HepG2 (cell line): ENCODE measurements around the gene TPTE2. TPM values are rescaled to one million over a fixed set of nuclear protein-coding genes. Genes with fewer than 3 reads are reported as not detected.
A peak's percentile ranks its signal among the peaks of the same experiment; 100 is the strongest.

Experiments used
- ATAC-seq: fragments of 200-7000 bp; cut with Tn5 transposase; 3 replicates; pipeline ENCODE4 v1.9.1; 2020; ENCODE audit warnings: mild to moderate bottlenecking, moderate library complexity
- BruUV-seq: library from RNA; stranded (reverse); fragments of 400-500 nt; replicated peaks from 2 replicates; lab custom pipeline; 2021; lab: Mats Ljungman, UMichigan
- CTCF ChIA-PET: fragments of 300-600 bp; formaldehyde crosslinking; extraction: SDS; loops from one replicate; lab custom pipeline; 2021; ENCODE audit warnings: low total read pairs, inconsistent platforms, low intra/inter-chr PET ratio; lab: Yijun Ruan, JAX
- POLR2A ChIA-PET: fragments of 350-600 bp; sonication (Branson Sonifier 250); formaldehyde crosslinking; loops from one replicate; lab custom pipeline; 2020; ENCODE audit warnings: antibody characterized with exemption, inconsistent platforms; lab: Yijun Ruan, JAX
- DNase-seq: peaks from one replicate; pipeline ENCODE4 v3.0.0-alpha.2; 2015; ENCODE audit warnings: low spot score
- FAIRE-seq: peaks from 3 replicates; lab custom pipeline; 2011; peaks lifted over from hg19 to GRCh38; lab: Jason Lieb, UNC
- H2AFZ ChIP-seq: one replicate; pipeline ENCODE4 v1.6.1; 2011; ENCODE audit warnings: low read length, inconsistent platforms
- H3K27ac ChIP-seq: fragments of 300-600 bp; 3 replicates; pipeline ENCODE4 v1.8.0; 2011; ENCODE audit warnings: mixed run types, mild to moderate bottlenecking, mixed read lengths, low read length, inconsistent platforms; ENCODE audit not compliant: insufficient read depth; ENCODE audit errors: extremely low read length
- H3K27me3 ChIP-seq, 2 experiments: fragments of 200-600 bp in 1 of 2; 2 replicates in 1 of 2; 3 replicates in 1 of 2; pipeline versions ENCODE4 v1.6.0 to v1.8.0; 2011; ENCODE audit warnings: low read length in 2 of 2, mild to moderate bottlenecking in 2 of 2, moderate library complexity in 2 of 2, inconsistent platforms in 1 of 2; ENCODE audit not compliant: insufficient read depth in 2 of 2, control insufficient read depth in 1 of 2
- H3K36me3 ChIP-seq, 2 experiments: fragments of 200-600 bp in 1 of 2; replicated peaks in 1 of 2; 2 replicates in 1 of 2; 3 replicates in 1 of 2; pipeline versions ENCODE4 v1.5.1 to v1.8.0; 2011; ENCODE audit warnings: low read length in 2 of 2, inconsistent platforms in 1 of 2; ENCODE audit not compliant: insufficient read depth in 2 of 2, control insufficient read depth in 1 of 2
- H3K4me1 ChIP-seq: 2 replicates; pipeline ENCODE4 v1.5.1; 2012; ENCODE audit warnings: low read length, inconsistent platforms; ENCODE audit not compliant: insufficient read depth
- H3K4me2 ChIP-seq: 2 replicates; pipeline ENCODE4 v1.6.0; 2011; ENCODE audit warnings: low read depth, low read length, inconsistent platforms
- H3K4me3 ChIP-seq, 3 experiments: fragments of 200-600 bp in 1 of 3; sonication (generic), shearing (Covaris generic) in 1 of 3; replicated peaks in 1 of 3; 2 replicates each; pipeline ENCODE4 v1.5.1; 2011 to 2016; ENCODE audit warnings: low read length in 3 of 3, inconsistent platforms in 2 of 3, low read depth in 2 of 3, mild to moderate bottlenecking in 2 of 3, control low read depth in 1 of 3, mixed read lengths in 1 of 3; ENCODE audit not compliant: insufficient read depth in 1 of 3
- H3K79me2 ChIP-seq: one replicate; pipeline ENCODE4 v1.6.1; 2011; ENCODE audit warnings: low read length, inconsistent platforms; ENCODE audit not compliant: insufficient read depth
- H3K9ac ChIP-seq: 2 replicates; pipeline ENCODE4 v1.6.0; 2011; ENCODE audit warnings: mild to moderate bottlenecking, low read depth, low read length, inconsistent platforms; ENCODE audit not compliant: insufficient read depth
- H3K9me3 ChIP-seq: 2 replicates; pipeline ENCODE4 v1.5.1; 2012; ENCODE audit warnings: mild to moderate bottlenecking, low read length
- H4K20me1 ChIP-seq: 2 replicates; pipeline ENCODE4 v1.6.0; 2011; ENCODE audit warnings: inconsistent platforms, mild to moderate bottlenecking, low read length, moderate library complexity; ENCODE audit not compliant: insufficient read depth
- ARNT ChIP-seq: fragments of 450-650 bp; IDR thresholded peaks from 2 replicates; pipeline ENCODE4 v1.6.1; 2017
- ATF7 ChIP-seq, 2 experiments: fragments of 450-650 bp in 1 of 2; sonication (generic) in 1 of 2; formaldehyde crosslinking in 1 of 2; IDR thresholded peaks; 2 replicates each; pipeline versions ENCODE4 v1.4.0 to v1.6.1; 2016 to 2020; ENCODE audit warnings: antibody characterized with exemption in 1 of 2, mild to moderate bottlenecking in 1 of 2, missing genetic modification reagents in 1 of 2
- POLR2AphosphoS5 ChIP-seq: IDR thresholded peaks from 2 replicates; pipeline ENCODE4 v1.6.1; 2012; ENCODE audit warnings: low read depth, low read length
- ZNF484 ChIP-seq: sonication (generic); formaldehyde crosslinking; IDR thresholded peaks from 2 replicates; pipeline ENCODE4 v1.5.1; 2020; ENCODE audit warnings: mild to moderate bottlenecking, low read depth, missing genetic modification reagents, borderline replicate concordance
- WGBS: methylation state at CpG from one replicate; pipeline ENCODE4 v1.1.6; 2017; ENCODE audit warnings: low lambda C conversion rate; 5-methylcytosine and 5-hydroxymethylcytosine counted together
- in situ Hi-C: cut with HindIII; loops from 2 replicates; pipeline ENCODE4 v1.10.0; 2017; ENCODE audit warnings: low pct_unique_long_range_greater_than_20kb; ENCODE audit not compliant: extremely low pct_ligation_motif_present
- intact Hi-C: fragments of 100-400 bp; cut with micrococcal nuclease; formaldehyde crosslinking; loops from one replicate; pipeline ENCODE4 v1.10.0; 2022; ENCODE audit not compliant: unreplicated experiment
- polyA plus RNA-seq, 8 experiments: library from polyadenylated mRNA; depleted of rRNA in 3 of 8; stranded (reverse) in 7 of 8; unstranded in 1 of 8; fragments of >200 nt; fragmentation: Illumina TruSeq in 4 of 8; extraction: Trizol in 4 of 8; gene quantifications; 2 replicates each; pipeline versions ENCODE4 v1.2.1 to v1.2.3, GENCODE V29; 2011 to 2016; ENCODE audit warnings: low read depth in 4 of 8, missing spikeins in 1 of 8, mixed read lengths in 1 of 8; ENCODE audit not compliant: insufficient read depth in 1 of 8
- total RNA-seq, 5 experiments: library from RNA; depleted of rRNA; stranded (reverse); fragments of >200 nt; fragmentation: Illumina TruSeq; extraction: Trizol; gene quantifications; 2 replicates each; pipeline ENCODE4 v1.2.3, GENCODE V29; 2016; ENCODE audit warnings: low read depth in 1 of 5
- TF ChIP-seq, protein P1 (sequence below), 2 experiments: sonication (generic) in 1 of 2; formaldehyde crosslinking in 1 of 2; IDR thresholded peaks; 2 replicates each; pipeline versions ENCODE4 v1.4.0 to v1.6.1; 2016 to 2020; ENCODE audit warnings: borderline replicate concordance in 1 of 2, low read depth in 1 of 2, mild to moderate bottlenecking in 1 of 2, missing genetic modification reagents in 1 of 2
- TF ChIP-seq, protein P2 (sequence below): sonication (generic); formaldehyde crosslinking; IDR thresholded peaks from 2 replicates; pipeline ENCODE4 v1.4.0; 2020; ENCODE audit warnings: low read depth, mild to moderate bottlenecking, missing genetic modification reagents

TPTE2 gene
- total and polyA plus RNA-seq, 2 of the 13 experiments (the other 11 are each of a cell fraction or from before 2014, with no cell fraction given): 0.07 TPM; not detected in 1

DNA sequence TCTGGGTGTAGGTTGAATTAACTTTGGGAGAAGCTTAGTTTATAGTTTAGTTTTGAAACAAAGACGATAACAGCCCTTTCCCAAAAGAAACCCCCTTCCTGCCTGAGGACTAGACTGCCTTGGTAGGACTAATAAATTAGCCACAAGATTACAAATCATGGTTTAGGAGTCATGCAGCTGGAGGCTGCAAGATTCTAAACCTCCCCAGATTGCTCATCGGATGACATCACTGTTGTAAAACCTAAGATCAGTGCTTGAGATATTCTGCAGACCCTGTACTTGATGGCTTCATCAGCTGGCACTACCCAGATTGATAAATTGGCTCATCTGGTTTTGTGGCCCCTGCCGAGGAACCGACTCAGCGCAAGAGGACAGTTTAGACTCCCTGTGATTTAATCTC lies 36.2 kb upstream of the TPTE2 start:
- peak overlapping the region; percentile 65; the same call in 1 of the 2 replicates for H3K4me2 ChIP-seq
- H3K9ac ChIP-seq: no peak overlapping the region
- TF ChIP-seq, protein P1, sequence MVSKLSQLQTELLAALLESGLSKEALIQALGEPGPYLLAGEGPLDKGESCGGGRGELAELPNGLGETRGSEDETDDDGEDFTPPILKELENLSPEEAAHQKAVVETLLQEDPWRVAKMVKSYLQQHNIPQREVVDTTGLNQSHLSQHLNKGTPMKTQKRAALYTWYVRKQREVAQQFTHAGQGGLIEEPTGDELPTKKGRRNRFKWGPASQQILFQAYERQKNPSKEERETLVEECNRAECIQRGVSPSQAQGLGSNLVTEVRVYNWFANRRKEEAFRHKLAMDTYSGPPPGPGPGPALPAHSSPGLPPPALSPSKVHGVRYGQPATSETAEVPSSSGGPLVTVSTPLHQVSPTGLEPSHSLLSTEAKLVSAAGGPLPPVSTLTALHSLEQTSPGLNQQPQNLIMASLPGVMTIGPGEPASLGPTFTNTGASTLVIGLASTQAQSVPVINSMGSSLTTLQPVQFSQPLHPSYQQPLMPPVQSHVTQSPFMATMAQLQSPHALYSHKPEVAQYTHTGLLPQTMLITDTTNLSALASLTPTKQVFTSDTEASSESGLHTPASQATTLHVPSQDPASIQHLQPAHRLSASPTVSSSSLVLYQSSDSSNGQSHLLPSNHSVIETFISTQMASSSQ (IDR thresholded peaks at IDR 0.05; ENCODE audit: low read depth): no peak
- TF ChIP-seq, protein P1 (CRISPR knock-in tag; IDR thresholded peaks at IDR 0.05; ENCODE audit: borderline replicate concordance): no peak
- TF ChIP-seq, protein P2, sequence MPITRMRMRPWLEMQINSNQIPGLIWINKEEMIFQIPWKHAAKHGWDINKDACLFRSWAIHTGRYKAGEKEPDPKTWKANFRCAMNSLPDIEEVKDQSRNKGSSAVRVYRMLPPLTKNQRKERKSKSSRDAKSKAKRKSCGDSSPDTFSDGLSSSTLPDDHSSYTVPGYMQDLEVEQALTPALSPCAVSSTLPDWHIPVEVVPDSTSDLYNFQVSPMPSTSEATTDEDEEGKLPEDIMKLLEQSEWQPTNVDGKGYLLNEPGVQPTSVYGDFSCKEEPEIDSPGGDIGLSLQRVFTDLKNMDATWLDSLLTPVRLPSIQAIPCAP: no peak
- TF ChIP-seq ZNF484 (CRISPR knock-in tag) (no peak), ARNT (no peak), ATF7 (IDR thresholded peaks at IDR 0.05) (0 out of 2 replicates have a peak, but pooled peaks have one; percentile 29), ATF7 (CRISPR knock-in tag; IDR thresholded peaks at IDR 0.05) (no peak), POLR2AphosphoS5 (no peak)
- ChIA-PET POLR2A (interaction anchor here (1.7 kb wide), 1 partner anchor 36 kb away, joined by 5 read pairs; the partner anchor contains the start of gene MPHOSPH8), CTCF (no interaction called here)
- ATAC-seq (no peak), DNase-seq (no peak), FAIRE-seq (no peak)
- intact Hi-C loops: no loop called here
- BruUV-seq: no TSS peak
- in situ Hi-C loops: loop anchor here (10.0 kb wide), 1 partner anchor 443 kb away; no protein-coding TSS in a partner anchor
- 98% methylated on average over 5 of the region's 5 CpGs for WGBS
- H3K9me3 ChIP-seq: no peaks in the 10 kb centered on the region
- no peaks in the 10 kb centered on the region for H4K20me1 ChIP-seq
- H3K4me3 ChIP-seq: no peak overlapping the region
- peak overlapping the region; percentile 54 for H3K27ac ChIP-seq
- no peaks in the 10 kb centered on the region for H3K27me3 ChIP-seq
- H3K4me1 ChIP-seq: peaks cover 81% of the 10 kb centered on the region
- H3K79me2 ChIP-seq: peaks cover 9% of the 10 kb centered on the region
- no peaks in the 10 kb centered on the region for H3K36me3 ChIP-seq
- no peak overlapping the region for H2AFZ ChIP-seq
